Medulla oblongata (tissue), 1 donor: Measurements from ENCODE around the gene GNAO1.

Experiments
- DNase-seq: peaks from one replicate; pipeline ENCODE4 v3.0.0-alpha.2; 2015; ENCODE audit errors: extremely low spot score

The GNAO1 gene

DNA sequence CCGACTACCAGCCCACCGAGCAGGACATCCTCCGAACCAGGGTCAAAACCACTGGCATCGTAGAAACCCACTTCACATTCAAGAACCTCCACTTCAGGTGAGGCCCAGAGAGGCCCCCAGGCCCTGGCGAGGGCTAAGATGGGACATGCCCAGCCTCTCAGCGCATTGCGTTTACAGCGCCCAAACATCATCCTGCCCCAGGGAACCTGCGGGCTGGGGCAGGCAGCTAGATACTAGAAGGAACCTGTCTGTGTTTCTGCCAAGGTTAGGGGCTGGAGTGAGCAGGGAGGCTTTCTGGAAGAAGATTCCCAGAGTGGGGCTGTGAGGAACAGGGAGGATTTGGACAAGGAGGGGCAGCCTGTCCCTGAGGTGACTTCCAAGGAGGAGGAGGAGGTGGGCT, 143.5 kb downstream of the GNAO1 start:
- no peak for DNase-seq

DNA sequence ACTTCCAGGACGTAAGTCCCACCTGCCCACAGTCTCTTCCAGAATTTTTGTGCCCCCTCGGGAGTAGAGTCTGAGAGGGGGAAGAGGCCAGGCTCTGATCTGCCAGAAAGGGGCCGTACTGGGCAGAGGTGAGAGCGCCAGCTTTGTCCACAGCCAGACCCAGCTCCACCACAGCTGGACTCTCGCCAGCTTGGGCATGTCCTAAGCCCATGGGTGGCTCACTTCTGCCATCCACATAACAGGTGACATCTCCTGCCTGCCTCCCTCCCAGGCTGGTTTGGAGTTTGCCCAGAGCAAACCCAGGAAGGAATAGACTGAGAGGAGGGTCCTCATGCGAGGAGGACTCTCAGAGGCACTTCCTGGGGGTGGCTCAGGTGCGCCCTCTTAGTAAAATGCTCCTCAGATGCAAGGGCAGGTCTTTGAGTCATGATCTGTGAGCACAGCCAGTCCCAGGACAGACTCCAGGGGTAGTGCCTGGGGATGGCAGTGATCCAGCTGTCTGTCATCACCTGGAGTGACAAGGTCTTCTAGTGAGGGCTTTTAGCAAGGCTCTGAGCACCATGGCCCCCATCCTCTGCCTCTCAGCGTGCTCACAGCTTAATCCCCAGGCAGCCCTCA, 144.9 kb downstream of the GNAO1 start:
- no peak for DNase-seq

DNA sequence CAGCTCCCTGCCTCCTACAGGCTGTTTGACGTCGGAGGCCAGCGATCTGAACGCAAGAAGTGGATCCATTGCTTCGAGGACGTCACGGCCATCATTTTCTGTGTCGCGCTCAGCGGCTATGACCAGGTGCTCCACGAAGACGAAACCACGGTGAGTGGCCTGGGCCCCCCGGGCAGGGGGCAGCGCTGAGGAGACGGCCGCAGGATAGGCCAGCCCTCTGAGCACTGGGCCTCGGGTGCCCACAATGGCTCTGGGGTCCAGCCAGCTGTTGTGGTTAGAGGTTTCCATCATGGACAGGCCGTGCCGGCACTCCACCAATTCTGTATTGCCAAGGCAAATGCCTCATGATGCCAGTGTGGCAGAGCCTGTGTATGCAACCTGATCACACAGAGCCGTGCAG, 145.4 kb downstream of the GNAO1 start:
- DNase-seq = no peak

DNA sequence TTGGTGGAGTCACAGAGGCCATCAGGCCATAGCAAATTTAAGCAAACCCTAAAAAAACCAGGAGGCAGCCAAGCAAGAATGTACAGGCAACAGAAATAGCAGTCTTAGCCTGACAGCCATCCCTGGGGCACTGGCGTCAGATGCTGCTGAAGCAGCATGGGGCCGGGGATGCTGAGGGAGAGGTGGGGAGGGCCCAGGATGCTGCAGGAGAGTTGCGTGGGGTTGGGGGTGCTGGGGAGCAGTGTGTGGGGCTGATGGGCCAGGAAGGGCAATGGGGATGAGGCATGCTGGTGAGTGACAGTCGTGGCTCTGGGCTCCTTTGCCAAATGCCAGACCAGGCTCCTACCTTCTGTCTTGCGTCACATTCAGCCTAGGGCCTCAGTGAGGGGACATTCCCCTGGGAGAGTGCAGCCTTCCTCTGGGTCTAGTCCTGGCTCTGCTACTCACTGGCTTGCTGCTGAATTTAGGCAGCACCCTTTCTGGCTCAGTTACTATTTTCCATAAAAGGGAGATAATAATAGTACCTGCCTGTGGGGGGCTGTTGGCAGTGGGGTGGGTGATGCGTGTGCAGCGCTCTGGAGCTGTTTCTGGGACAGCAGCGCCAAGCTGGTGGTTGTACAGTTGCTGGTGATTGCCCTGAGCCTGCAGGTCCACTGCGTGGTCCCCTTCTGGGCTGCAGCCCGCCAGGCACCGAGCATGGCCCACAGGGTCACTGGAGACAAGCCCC, 146.0 kb downstream of the GNAO1 start:
- DNase-seq = no peak

DNA sequence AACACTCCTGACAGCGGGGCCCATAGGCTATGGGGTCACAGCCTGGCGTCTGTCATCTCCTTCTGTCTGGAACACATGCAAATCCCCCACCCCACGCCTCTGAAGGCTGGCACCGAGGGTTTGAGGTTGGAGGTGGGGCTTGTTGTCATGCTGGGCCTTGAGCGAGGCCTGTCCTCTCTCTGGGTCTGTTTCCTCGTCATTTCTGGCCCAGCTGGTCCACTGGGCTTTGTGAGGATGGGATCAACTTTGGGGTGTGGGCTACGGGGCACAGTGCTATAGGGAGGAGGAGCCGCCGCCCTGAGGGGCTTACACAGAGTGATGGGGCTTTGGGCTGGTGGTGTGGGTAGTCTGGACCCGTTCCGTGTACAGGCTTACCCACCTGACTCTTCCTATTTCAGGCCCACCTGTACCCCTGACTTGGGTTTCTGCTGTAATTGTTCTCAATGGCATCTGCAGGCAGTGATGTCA, 146.6 kb downstream of the GNAO1 start:
- no peak for DNase-seq

DNA sequence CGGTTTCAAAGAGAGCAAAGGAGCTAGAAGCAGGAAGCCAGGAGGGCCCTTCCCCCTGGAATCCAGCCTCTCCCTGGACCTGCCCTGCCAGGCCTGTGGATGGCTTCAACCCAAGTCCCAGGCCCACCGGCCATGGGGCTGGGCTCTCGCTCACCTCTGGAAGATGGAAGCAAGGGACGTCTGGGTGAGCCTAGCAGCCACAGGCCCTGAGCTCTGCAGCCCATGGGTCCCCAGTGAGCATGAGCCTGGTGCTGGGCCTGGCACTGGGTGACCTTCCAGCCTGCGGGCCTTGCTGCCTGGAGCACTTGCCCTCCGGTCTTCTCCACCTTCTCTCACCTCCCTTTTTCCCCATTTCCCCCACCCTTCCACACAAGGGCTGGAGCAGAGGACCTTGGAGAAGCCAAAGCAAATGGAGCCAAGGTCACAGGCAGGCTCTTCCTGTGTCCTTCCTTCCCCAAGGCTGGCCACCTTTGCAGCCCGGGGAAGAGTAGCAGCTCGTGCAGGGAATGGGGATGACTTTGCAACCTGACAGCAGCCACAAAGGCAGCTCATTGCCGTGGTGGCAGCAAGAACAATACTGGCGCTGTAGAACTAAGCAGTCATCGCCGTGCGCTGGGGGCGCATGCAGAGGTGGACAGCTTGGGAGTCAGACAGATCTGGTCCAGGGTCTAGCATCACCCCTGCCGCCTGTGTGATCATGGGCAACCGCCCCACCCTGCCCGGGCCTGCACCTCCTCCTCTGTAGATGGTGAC, 147.5 kb downstream of the GNAO1 start:
- DNase-seq = no peak

DNA sequence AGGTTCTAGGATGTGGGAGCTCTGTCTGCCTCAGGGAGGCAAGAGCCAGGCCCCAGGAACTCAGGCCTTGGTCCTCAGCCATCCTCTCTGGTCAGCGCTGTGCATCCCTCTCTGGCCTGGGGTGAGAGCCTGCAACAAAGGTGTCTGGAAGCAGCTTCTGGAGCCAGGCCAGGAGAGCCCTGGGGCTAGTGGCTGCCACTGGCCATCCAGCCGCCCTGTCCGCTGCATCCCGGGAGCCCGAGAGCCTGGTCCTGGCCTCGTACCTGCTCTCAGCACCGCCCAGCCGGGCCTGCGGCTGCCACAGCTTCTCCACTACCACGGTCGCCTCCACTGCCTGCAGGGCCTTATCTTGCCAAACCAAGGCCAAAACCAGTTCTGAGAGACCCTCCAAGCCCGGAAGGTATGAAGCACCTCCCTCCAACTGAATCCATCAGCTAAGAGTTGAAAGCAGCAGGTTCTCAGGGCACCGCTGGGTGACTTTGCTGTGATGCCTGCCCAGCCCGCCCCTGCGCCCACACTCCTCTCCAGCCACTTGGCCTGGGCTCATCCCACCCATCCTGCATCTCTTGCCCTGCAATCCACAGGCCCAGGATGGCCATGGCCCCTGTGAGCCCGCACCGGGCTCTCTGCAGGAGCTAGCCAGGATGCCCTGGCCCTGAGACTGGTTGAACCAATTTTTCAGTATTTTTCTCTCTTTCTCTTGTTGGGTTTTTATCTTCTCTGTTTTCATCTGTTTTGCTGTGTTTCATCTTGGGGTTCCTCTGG, 148.3 kb downstream of the GNAO1 start:
- no peak for DNase-seq

DNA sequence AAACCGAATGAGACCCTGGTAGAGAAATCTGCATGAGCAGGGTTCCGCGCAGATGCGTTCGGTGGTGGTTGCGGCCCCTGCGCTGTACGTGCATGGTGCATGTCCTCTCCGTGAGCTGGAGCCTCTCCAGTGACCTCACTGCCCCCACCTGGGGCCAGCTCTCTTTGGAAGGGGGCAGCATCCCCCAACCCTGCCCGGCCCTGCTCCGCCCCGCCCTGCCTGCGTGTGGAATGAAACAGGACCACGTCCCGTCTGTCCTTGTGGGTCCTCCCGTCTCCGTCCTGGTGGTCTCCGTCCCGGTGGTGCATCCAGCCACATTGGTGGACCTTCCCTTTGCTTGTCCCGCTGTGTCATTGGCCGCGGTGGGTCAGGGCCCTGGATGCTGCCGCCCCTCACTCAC, 149.1 kb downstream of the GNAO1 start:
- no peak for DNase-seq

DNA sequence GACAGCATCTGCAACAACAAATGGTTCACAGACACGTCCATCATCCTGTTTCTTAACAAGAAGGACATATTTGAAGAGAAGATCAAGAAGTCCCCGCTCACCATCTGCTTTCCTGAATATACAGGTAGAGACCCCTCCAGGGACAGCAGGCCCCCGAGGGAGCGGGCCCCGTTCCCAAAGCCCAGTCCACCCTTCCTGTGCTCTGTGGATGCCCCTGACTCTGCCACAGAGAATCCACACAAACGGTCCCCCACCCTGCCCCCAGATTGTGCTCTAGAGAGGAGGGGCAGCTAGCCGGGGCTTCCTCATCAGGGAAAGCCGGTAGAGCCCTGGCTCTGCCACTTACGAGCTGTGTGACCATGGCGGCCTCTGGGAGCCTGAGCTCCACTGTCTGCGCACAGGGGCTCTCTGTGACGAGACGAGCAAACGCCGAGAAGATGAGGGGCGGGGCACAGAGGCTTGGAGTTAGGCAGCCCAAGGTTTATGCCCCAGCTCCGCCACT, 149.6 kb downstream of the GNAO1 start:
- DNase-seq = no peak

DNA sequence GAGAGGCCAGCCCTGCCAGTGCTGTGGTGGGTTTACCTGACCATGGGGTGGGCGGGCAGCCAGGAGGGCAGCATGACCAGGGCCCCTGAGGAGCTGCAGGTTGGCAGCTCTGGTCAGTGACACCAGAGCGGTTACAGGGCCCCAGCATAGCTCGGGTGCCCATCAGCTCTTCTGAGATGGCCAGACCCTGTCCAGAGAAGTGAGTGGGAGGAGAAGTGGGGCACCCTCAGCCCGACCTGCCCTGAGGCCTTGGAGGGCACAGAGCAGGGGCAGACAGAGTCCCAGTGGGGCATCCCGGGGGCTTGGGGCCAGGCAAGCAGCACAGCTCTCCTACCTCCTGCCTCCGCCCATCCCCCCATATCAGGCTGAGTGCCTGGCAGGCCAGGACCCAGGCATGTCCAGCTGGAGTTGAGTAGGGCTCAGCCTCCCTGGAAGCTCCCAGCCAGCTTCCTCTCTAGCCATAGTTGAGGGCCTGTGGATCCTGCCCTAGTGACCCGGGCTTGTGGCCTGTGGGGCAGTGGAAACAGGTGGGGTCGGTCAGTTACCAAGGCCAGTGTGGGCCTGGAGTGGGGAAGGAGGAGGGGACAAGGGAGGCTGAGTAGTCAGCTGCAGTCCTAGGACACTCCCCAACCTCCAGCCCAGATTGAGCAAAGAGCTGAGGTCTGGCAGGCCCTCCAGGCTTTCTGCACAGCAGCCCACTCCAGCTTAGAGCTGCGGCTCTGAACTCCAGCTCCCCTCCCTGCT, 150.5 kb downstream of the GNAO1 start:
- DNase-seq = no peak

DNA sequence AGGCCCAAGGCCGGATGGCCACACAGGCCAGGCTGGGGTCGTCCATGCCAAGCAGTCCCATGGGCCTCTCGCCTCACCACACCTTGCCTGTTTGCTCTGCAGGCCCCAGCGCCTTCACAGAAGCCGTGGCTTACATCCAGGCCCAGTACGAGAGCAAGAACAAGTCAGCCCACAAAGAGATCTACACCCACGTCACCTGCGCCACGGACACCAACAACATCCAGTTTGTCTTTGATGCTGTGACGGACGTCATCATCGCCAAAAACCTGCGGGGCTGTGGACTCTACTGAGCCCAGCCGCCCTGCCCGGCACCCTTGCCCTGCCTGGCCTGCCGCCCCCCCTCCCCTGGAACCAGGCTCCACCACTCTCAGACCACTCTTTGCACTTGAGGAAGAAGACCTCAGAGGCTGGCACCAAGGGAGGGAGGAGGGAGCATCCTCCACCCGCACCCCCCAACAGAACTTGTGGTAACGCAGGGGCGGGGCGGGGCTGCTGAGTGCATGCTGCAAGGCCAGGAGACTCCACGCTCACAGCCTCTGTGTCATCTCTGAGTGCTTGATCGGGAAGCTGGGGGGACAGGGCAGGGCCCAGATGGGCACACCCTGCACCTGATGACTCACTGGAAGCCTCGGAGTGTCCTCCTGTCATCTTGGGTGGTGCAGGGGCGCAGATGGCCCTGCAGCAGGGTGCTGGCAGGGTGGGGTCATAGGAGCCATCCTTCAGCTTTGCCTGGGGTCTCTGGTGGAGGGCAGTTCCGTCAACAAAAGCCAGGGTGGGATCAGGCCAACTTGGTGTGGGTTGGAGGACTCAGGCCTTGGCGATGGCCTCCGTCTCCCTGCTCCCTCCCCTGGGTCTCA, 152.6 kb downstream of the GNAO1 start:
- no peak for DNase-seq

DNA sequence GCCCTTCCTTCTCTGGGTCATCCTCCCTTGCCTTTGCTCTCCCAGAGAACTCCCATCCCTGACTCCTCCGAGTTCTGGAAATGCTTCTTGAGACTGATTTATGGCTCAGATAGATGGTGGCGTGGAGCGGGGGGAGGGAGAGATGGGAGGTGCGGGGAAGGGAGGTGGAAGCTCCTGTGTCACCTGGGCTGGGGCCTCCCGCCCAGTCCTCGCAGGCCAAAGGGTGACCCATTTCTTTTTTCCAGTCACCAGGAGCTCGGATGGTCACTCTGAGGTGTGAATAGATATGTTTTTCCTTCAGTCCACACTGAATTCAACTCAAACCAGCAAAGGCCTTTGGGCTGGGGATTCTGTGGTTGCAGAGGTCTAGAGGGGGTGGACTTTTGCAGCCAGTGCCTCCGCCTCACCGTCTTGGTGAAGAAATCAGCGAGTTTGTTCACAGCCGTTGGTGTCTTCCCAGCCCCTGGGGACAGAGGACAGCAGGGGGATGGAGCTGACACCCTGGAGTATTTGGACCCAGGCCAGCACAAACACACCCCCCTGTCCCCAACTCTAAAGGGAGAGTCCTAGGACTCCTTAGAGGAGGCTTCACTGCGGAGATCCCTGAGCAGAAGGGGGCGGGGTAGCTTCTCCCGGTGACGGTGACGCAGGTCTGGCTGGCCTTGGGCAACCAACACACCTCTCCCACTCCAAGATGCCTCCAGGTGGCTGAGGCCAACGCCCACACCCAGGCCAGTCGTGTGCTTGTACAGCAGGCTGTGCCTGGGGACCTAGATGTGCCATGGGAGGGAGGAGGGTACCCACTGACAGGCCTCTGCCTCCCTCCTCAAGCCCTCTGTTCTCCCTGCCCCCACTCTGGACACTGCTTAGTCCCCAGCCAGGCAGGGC, 153.5 kb downstream of the GNAO1 start:
- DNase-seq = no peak

DNA sequence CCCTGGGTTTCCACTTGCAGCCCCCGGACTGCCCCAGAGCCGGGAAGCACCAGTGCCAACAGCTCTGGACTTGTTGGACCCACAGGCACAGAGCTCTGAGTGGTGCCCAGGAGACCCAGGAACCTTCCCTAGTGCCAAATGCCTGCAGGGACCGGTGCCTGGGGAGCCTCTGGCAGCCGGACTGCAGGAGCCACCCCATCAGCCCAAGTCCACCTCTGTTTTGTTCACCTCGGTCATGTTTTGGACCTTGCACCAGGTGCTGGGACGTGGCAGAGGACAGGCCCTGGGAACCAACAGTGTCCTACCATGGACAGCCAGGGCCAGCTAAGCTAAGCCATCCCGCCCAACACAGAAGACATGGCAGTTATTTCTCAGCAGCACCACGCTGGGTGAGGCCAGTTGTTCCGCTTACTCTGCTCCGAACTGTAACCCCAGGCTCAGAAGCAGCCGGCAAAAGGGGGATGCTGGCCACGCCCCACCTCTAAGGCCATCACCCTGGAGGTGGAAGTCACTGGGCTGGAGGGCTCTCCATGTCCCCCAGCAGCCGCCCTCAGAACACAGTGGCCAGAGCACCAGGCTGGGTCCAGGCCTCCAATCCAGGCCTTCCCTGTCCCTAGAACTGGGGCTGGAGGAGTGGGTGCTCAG, 154.2 kb downstream of the GNAO1 start:
- DNase-seq = no peak

DNA sequence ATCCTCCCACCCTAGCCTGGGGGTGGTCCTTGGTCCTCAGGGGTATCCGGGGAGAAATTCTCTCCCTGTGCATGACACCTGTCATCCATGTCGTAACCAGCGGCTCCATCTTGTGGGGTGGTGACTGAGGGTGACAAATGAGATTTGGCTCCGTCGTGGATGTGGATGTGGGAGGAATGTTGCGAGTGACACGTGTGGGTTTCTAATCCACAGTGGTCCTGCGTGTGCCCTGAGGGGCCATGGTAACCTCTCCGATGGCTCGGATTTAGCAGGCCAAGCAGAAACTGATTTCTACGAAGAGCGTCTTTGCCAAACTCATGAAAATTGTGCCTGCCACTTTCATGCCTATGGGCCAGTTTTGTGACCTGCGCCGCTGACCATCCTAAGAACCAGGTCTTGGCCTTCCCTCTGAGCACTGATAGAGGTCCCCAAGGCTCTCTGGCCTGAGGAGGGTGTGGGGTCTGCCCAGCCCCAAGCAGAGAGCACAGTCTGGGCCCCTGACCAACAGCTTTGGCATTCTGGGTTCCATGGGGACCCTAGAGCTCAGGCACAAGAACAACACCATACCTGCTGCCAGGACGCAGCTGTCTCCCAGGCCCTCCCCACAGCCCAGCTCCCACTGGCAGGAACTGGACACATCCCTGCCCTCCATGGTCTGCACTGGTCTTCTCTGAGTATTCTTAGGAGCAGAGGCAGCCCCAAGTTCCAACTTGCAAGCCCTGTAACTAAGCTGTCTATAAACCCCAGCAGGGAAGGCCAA, 155.0 kb downstream of the GNAO1 start:
- DNase-seq = no peak

DNA sequence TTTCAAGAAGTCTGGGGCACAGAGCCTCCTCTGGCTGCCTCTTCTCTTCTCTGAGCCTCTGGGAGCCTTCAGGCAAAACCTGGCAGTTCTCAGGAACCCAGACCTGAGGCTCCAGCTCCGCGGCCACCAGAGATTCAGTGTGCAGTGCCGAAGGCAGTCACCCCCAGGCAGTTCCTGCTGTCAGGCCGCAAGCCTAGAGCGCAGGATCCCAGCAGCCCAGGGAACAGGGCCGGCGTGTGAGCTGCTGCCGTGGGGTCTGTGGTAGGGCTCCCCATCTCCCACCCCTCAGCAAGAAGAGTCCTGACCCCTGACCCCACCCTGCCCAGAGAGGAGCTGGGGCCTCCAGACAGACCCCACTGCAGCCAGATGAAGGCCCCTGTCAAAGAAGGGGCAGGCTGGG, 155.9 kb downstream of the GNAO1 start:
- DNase-seq = no peak

DNA sequence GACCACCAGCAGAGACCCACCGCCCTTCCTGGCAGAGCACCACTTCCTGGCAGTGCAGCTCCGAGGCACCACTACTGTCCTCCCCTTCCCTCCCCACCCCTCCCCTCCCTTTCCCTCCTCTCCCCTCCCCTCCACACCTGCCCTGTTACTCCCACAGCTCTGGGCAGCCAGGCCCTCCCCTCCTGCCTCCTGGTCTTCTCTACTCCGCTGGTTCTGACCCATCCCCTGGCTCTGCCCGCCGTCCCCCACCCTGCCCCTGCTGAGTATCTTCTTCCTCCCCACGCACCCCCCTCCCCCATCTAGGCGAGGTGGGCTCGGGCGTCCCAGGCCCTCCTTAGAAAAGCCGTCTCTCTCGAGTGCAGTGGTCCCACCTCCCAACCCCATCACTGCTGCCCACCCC, 156.4 kb downstream of the GNAO1 start:
- DNase-seq = no peak

DNA sequence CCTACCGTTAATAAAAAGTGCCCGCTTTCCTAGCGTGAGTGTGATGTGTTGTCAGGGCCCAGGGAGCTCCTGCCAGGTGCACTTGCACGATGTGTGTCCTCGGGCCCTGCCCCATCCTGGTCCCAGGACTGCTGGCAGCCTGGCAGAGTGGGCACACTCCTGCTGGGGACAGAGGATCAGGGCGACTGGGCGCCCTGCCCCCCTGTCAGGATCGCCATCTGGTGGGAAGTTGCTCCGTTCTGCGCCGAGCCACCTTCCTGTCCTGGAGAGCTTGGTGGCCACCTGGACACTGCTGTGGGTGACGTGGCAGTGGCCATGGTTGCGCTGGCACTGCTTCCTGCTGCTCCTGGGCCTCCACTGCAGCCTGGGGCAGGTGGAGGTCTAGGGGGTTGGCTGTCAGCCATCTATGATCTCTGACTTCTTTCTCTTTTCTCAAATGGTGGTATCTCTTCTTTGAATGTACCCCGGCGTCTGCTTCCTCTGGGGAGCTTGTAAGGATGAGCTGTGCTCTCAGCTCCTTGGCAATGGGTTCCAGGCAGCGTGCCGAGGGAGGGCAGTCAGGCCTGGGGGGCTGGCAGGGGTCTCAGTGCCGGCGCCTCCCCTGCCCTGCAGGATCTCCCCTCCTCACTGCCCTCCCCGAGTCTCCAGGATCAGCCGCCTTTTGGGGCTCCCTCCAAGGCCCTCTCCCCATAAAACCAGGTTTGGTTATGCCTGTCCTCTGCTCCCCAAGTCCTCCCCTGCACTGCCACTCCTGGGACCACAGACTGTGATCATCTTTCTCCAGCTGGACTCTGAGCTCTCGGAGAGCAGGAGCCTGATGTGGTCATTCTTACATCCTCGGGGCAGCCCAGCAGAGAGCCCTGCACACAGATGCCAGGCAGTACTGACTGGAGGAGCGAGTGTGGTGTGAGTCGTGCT, 157.1 kb downstream of the GNAO1 start:
- DNase-seq = no peak
